NCI-H146 (cell line): ENCODE measurements around the gene PLD6.

Experiments
- DNase-seq: peaks from one replicate; lab custom pipeline; 2025; lab: John Stamatoyannopoulos, UW

PLD6 gene

DNA sequence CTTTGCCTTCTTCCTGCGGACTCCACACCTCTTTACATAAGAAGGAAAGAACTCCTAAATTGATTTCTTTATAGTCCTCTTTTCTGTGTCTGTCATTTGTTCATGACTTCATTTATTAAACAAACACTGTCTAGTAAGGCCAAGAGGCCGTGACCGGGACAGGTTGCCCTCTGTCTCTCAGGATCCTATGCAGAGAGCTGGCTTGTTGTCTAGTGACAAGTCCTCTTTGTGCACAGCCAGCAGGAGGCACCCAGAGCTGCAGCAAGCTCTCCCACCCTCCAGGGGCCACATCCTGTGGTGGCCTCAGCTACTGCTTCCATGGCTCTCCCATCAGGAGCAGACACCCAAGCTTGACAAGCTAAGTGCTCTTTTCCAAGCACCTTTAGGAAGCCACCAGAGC, 50.6 kb downstream of the PLD6 start:
- DNase-seq, result no peak

DNA sequence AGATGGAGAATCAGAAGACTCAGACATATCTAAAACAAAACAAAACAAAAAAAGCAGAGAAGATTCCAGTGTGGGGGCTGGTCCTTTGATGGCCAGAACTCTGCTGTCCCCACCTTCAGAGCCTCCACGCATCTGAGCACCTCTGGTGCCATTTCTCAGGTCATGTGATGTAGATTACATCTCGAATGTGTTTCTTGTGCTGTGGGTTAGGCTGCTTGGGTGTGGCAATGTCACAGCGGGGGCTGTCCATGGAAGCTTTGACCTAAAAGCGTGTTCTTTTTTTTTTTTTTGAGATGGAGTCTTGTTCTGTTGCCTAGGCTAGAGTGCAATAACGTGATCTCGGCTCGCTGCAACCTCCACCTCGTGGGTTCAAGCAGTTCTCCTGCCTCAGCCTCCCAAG, 51.2 kb downstream of the PLD6 start:
- no peak for DNase-seq

DNA sequence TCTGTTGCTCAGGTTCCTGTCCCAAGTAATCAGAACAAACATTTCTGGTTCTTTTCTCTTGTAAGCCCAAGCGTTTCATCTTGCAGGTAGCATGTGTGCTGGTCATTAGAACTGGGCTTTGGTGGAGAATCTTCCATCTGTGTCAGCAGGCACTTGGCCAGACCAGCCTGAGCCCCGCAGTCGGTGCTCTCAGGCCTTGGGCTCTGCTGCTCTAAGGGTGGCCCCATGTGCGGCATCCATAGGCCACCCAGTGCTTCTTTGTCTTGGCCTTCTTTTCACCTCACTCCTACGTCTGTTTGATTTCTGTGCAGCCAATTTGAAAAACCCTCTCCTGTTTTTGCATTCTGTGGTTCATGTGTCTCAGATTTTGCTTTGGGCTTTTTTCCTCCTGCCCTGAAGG, 51.6 kb downstream of the PLD6 start:
- DNase-seq, result no peak

DNA sequence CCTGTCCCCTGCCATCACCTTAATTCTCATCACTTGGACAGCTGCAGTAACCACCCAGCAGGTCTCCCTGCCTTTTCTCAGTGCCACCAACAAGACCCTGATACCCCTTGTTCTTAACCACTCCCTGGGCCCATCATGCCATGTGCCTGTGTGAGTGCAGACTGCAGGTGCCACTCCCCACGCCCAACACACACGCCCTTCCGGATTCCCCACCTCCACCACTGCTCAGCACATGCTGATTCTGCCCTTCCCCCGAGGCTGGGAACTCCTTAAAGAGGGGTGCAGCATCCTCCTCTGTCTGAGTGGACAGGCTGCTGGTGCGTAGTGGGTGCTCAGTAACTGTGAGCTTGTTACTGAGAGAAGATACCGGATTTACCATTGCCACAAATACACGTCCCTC, 52.4 kb downstream of the PLD6 start:
- DNase-seq, result no peak

DNA sequence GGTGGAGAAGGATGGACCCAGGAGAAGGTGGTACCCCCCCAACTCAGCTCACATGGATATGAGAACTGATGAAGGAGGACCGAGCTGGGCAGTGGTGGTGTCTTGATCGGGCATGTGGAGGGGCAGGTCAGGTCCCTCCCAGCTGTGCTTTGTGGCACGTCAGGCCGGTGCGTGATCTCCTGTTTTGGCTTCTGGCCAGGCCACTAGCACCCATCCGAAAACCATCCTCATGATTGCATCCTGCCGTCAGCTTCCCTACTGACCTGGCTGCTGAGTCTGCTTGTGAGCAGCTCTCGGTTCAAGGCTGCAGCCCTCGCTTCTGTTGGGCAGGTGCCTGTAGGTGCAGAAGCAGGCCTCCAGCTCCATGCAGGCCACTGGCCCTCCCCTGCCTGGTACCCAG, 53.1 kb downstream of the PLD6 start:
- no peak for DNase-seq

DNA sequence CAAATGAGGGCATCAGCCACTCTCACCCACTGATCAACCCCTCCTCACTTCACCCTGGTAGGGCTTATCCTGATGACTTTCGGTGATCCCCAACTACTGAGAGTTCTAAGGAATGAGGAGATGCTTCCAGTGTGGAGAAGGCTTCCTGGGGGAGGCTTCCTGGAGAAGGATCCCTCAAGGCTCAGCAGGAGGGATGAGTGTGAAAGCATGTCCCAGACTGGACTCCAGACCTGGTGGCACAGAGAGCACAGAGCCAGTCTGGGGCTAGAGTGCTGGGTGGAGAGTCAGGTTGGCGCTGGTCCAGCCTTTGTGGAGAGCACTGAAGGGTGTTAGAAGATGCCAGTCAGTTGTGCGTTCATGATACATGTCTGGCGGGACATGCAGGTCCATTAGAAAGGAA, 53.7 kb downstream of the PLD6 start:
- DNase-seq, result no peak

DNA sequence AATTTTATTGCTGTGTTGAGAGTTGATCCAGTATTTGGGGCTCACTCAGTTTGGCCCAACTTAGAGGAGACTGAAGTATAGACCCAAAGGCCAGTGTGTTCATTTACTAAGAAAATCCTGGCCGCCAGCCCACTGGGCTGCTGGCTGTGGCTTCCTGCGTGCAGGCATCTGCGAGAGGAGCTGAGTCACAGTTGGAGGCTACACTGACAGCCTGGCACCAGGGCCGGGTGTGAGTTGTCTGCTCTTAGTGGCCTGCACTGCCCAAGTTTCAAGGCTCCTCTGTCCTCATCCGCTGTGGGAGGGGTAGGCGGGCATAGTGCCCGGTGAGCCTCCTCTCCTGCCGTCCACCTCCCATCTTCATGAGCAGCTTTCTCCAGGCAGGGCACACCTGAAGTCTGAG, 54.2 kb downstream of the PLD6 start:
- DNase-seq, result no peak

DNA sequence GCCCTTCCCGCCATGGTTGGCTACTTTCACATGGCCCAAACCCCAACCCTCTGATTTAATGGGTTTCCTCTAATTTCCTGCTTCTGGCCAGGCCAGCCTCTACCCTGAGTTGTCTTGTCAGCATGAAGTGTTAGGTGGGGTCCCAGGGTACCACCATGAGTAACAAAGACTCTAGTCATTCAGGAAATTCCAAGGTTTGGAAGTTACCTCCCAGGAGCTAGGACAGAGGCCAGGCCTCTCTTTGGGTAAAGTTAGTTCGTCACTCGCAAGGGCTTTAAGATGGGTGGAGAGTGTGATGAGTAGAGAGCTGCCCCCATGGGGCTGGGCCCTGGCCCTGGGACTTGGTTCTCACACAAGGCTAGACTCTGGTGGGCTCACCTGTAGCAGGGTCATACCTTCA, 54.6 kb downstream of the PLD6 start:
- no peak for DNase-seq

DNA sequence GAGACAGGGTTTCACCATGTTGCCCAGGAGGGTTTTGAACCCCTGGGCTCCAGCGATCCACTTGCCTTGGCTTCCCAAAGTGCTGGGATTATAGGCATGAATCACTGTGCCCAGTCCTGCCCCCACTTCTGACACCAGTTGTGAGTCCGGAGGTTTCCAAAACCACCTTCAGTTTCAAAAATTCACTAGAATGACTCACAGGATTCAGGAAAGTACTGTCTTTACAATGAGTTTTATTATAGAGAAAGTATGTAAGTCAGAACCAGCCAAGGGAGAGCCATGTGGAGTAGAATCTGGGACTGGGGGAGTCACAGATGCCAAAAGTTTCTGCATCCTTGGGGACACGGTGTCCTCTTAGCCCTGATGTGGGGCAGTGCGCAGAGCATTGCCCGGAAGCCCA, 55.1 kb downstream of the PLD6 start:
- no peak for DNase-seq
